ENCODE data around the gene BCAT1.
"Not testable (repeated sequence)": the region's sequence is repeated elsewhere in the genome, so short reads cannot be mapped to it uniquely, and the experiment has no call there.

Gene BCAT1

GRCh38 chr12:24896171-24896570 lies 52.7 kb downstream of the BCAT1 start:
- DNase-seq: no peak

GRCh38 chr12:24895612-24896011 lies 53.3 kb downstream of the BCAT1 start:
- DNase-seq: no peak

GRCh38 chr12:24894879-24895278 lies 54.0 kb downstream of the BCAT1 start:
- DNase-seq: no peak

- DNase-seq: no peak
These were observed 58.7 kb downstream of the BCAT1 start for GRCh38 chr12:24890048-24890803.

- no peak for DNase-seq
These were observed 59.5 kb downstream of the BCAT1 start for GRCh38 chr12:24889411-24889810.

GRCh38 chr12:24888813-24889212 lies 60.1 kb downstream of the BCAT1 start:
- no peak for DNase-seq

GRCh38 chr12:24884911-24885310 lies 64.0 kb downstream of the BCAT1 start:
- DNase-seq: no peak

GRCh38 chr12:24881724-24882371 lies 67.1 kb downstream of the BCAT1 start:
- no peak for DNase-seq

GRCh38 chr12:24881227-24881626 lies 67.7 kb downstream of the BCAT1 start:
- DNase-seq: no peak

- no peak for DNase-seq
These were observed 68.2 kb downstream of the BCAT1 start for GRCh38 chr12:24880732-24881131.

- no peak for DNase-seq
These were observed 69.3 kb downstream of the BCAT1 start for GRCh38 chr12:24879644-24880043.

- no peak for DNase-seq
These were observed 73.9 kb downstream of the BCAT1 start for GRCh38 chr12:24875014-24875413.

- DNase-seq: no peak
These were observed 76.7 kb downstream of the BCAT1 start for GRCh38 chr12:24872211-24872610.

GRCh38 chr12:24866139-24866538 lies 82.8 kb downstream of the BCAT1 start:
- DNase-seq: not testable (repeated sequence)

GRCh38 chr12:24864796-24865125 lies 84.1 kb downstream of the BCAT1 start:
- no peak for DNase-seq

GRCh38 chr12:24861766-24862540 lies 86.9 kb downstream of the BCAT1 start:
- DNase-seq: no peak

GRCh38 chr12:24860546-24860945 lies 88.4 kb downstream of the BCAT1 start:
- no peak for DNase-seq

GRCh38 chr12:24856541-24856940 lies 92.4 kb downstream of the BCAT1 start:
- DNase-seq: no peak

- DNase-seq: no peak
These were observed 94.0 kb downstream of the BCAT1 start for GRCh38 chr12:24854908-24855307.

GRCh38 chr12:24854017-24854416 lies 94.9 kb downstream of the BCAT1 start:
- no peak for DNase-seq

GRCh38 chr12:24853588-24853987 lies 95.3 kb downstream of the BCAT1 start:
- DNase-seq: no peak

- DNase-seq: no peak
These were observed 95.8 kb downstream of the BCAT1 start for GRCh38 chr12:24853094-24853493.

- DNase-seq: no peak
These were observed 96.5 kb downstream of the BCAT1 start for GRCh38 chr12:24852420-24852819.

GRCh38 chr12:24851883-24852282 lies 97.0 kb downstream of the BCAT1 start:
- not testable (repeated sequence) for DNase-seq
